ENCODE results near the gene YWHAG. TPM values are rescaled to one million over a fixed set of nuclear protein-coding genes. Genes with fewer than 3 reads are reported as not detected.
"Not testable (repeated sequence)": the region's sequence is repeated elsewhere in the genome, so short reads cannot be mapped to it uniquely, and the experiment has no call there.

Gene YWHAG
- total RNA-seq, 2 donors from 2014 or later, result 132 to 153 TPM

- Histone ChIP-seq H3K4me3 (no peak overlapping the region), H3K9me3 (no peaks in the 10 kb centered on the region), H3K4me1 (peaks cover 0 to 17% of the 10 kb centered on the region in 2 donors), H3K27me3 (no peaks in the 10 kb centered on the region), H3K27ac (no peak overlapping the region), H3K36me3 (no peaks in the 10 kb centered on the region)
- TF ChIP-seq, protein P1, sequence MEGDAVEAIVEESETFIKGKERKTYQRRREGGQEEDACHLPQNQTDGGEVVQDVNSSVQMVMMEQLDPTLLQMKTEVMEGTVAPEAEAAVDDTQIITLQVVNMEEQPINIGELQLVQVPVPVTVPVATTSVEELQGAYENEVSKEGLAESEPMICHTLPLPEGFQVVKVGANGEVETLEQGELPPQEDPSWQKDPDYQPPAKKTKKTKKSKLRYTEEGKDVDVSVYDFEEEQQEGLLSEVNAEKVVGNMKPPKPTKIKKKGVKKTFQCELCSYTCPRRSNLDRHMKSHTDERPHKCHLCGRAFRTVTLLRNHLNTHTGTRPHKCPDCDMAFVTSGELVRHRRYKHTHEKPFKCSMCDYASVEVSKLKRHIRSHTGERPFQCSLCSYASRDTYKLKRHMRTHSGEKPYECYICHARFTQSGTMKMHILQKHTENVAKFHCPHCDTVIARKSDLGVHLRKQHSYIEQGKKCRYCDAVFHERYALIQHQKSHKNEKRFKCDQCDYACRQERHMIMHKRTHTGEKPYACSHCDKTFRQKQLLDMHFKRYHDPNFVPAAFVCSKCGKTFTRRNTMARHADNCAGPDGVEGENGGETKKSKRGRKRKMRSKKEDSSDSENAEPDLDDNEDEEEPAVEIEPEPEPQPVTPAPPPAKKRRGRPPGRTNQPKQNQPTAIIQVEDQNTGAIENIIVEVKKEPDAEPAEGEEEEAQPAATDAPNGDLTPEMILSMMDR (IDR thresholded peaks at IDR 0.05), result no peak
- DNase-seq (ENCODE audit: low spot score), result no peak
Observed at GRCh38 chr7:76372984-76373833, 14.4 kb upstream of the YWHAG start.

DNA sequence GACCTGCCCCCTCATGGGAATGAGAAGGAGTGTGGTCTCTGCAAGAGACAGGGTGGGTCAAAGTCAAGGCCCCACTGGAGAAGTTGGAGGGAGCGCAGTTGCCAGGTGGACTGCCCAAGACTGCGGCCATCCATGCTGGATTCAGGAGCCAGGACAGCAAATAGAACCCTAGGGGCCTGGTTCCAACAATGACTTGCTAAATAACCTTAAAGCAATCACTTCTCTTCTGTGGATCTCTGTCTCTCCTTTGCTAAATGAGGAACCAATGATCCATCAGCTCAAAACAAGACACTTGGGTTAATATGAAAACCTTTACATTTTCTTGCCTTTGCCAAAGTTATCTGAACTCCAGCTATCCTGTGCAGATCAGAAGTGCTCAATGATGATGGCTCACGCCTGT, 12.6 kb upstream of the YWHAG start:
- no peak overlapping the region for H3K4me3 ChIP-seq
- TF ChIP-seq, protein P1 (IDR thresholded peaks at IDR 0.05), result no peak
- no peak for DNase-seq (ENCODE audit: low spot score)
- no peaks in the 10 kb centered on the region for H3K36me3 ChIP-seq
- H3K27me3 ChIP-seq, result no peaks in the 10 kb centered on the region
- H3K4me1 ChIP-seq, result peaks cover 0 to 9% of the 10 kb centered on the region in 2 donors
- H3K9me3 ChIP-seq, result no peaks in the 10 kb centered on the region
- H3K27ac ChIP-seq, result no peak overlapping the region

GRCh38 chr7:76369018-76369417, 10.2 kb upstream of the YWHAG start:
- Histone ChIP-seq H3K4me3 (no peak overlapping the region), H3K27me3 (no peaks in the 10 kb centered on the region), H3K27ac (no peak overlapping the region), H3K36me3 (no peaks in the 10 kb centered on the region), H3K4me1 (peaks cover 0 to 32% of the 10 kb centered on the region in 2 donors), H3K9me3 (no peaks in the 10 kb centered on the region)
- TF ChIP-seq, protein P1 (IDR thresholded peaks at IDR 0.05), result no peak
- no peak for DNase-seq (ENCODE audit: low spot score)

DNA sequence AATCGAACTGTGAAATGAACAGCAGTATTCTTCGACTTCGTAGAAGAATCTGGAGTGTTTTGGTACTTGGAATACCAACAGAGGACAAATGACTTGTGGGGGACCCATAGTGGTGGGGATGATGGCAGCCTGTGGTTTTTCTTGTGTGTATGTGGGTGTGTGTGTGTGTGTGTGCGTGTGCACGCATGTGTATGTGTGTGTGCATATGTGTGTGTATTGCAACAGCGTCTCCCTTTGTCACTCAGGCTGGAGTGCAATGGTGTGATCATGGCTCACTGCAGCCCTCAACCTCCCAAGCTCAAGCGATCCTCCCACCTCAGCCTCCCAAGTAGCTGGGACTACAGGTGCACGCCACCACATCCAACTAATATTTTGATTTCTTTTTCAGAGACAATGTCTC, 9.4 kb upstream of the YWHAG start:
- DNase-seq (ENCODE audit: low spot score), result no peak
- Histone ChIP-seq H3K27me3 (no peaks in the 10 kb centered on the region), H3K4me1 (peaks cover 0 to 33% of the 10 kb centered on the region in 2 donors), H3K36me3 (no peaks in the 10 kb centered on the region), H3K4me3 (no peak overlapping the region), H3K27ac (no peak overlapping the region), H3K9me3 (no peaks in the 10 kb centered on the region)
- TF ChIP-seq, protein P1 (IDR thresholded peaks at IDR 0.05), result no peak

- H3K4me3 ChIP-seq, result no peak overlapping the region
- TF ChIP-seq, protein P1 (IDR thresholded peaks at IDR 0.05), result no peak
- DNase-seq (ENCODE audit: low spot score), result no peak
- H3K36me3 ChIP-seq, result no peaks in the 10 kb centered on the region
- H3K27me3 ChIP-seq, result no peaks in the 10 kb centered on the region
- H3K9me3 ChIP-seq, result no peaks in the 10 kb centered on the region
- peaks cover 0 to 39% of the 10 kb centered on the region in 2 donors for H3K4me1 ChIP-seq
- peak overlapping the region; percentile 68 to 89 for H3K27ac ChIP-seq
Observed at GRCh38 chr7:76364198-76364584, 5.4 kb upstream of the YWHAG start.

- DNase-seq (ENCODE audit: low spot score); H3K9me3 ChIP-seq; H3K4me3 ChIP-seq; H3K27me3 ChIP-seq; H3K36me3 ChIP-seq: not testable (repeated sequence)
- Histone ChIP-seq H3K27ac (peak overlapping the region; percentile 68 to 89), H3K4me1 (peaks cover 0 to 39% of the 10 kb centered on the region in 2 donors)
Observed at GRCh38 chr7:76363754-76364153, 5.0 kb upstream of the YWHAG start.

Measured in right atrium auricular region (tissue), 2 donors.